HFF-Myc (cell line): Measurements from ENCODE around the gene PROX1.

ENCODE experiments used
- DNase-seq: peaks from one replicate; pipeline ENCODE4 v3.0.0-alpha.2; 2011; ENCODE audit warnings: low read depth; ENCODE audit errors: extremely low read depth
- H3K4me3 ChIP-seq: replicated peaks from 2 replicates; pipeline ENCODE4 v1.5.1; 2011; ENCODE audit warnings: low read depth, mild to moderate bottlenecking, control low read depth, low read length
- CTCF ChIP-seq: IDR thresholded peaks from 2 replicates; pipeline ENCODE4 v1.5.1; 2012; ENCODE audit warnings: mild to moderate bottlenecking, low read depth, low read length, control low read depth; ENCODE audit errors: missing control alignments

PROX1 gene

GRCh38 chr1:213968146-213968825 lies 19.5 kb upstream of the PROX1 start:
- DNase-seq = no peak
- no peak for TF ChIP-seq CTCF
- H3K4me3 ChIP-seq = no peak overlapping the region

DNA sequence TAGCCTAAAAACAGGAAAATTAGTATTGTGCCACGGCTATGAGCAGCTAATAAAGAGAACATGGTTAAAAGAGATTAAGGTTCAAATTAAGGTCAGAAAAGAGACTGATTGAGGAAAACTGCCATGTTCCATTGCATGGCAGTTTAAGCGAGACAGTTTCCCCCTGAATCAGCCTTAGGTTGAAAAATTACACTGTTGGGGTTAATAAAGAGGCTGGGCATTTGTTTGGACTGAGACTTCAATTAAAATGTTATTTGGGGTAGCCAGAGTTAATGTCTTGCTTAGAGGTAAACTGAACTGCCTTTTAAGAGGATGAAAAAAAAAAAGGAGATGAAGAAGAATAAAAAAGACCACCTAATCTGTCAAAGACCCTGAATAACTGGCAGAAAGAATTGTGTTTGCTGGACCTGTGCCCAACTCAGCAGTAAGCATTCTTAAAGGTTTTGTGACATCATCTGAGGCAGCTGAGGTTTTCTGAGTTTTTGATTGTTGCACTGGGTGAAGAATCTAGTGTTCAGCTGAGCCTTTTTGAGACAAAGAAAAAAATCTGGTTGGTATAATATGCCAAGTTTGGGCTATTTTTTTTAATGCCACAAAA lies 17.7 kb upstream of the PROX1 start:
- no peak overlapping the region for H3K4me3 ChIP-seq
- no peak for DNase-seq
- TF ChIP-seq CTCF = no peak

DNA sequence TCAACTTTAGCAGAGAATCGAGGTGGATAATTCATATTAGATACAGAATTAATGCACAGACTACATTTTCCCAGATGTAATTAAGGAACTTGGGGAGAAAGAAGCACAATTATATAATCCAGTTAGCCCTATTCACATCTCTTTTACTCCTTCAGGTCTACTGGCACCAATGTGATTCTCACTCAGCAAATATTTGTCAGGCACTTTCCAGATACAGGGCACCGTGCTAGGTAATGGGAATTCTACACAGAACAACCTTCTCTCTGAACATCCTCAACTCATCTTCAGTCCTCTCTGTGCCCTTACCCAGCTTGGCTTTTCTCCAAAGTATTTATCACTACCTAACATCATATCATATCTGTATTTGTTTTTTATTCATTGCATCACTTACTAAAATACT lies 15.6 kb upstream of the PROX1 start:
- no peak overlapping the region for H3K4me3 ChIP-seq
- DNase-seq = no peak
- TF ChIP-seq CTCF = no peak

GRCh38 chr1:213973129-213973528 lies 14.6 kb upstream of the PROX1 start:
- DNase-seq = no peak
- no peak for TF ChIP-seq CTCF
- H3K4me3 ChIP-seq = no peak overlapping the region

DNA sequence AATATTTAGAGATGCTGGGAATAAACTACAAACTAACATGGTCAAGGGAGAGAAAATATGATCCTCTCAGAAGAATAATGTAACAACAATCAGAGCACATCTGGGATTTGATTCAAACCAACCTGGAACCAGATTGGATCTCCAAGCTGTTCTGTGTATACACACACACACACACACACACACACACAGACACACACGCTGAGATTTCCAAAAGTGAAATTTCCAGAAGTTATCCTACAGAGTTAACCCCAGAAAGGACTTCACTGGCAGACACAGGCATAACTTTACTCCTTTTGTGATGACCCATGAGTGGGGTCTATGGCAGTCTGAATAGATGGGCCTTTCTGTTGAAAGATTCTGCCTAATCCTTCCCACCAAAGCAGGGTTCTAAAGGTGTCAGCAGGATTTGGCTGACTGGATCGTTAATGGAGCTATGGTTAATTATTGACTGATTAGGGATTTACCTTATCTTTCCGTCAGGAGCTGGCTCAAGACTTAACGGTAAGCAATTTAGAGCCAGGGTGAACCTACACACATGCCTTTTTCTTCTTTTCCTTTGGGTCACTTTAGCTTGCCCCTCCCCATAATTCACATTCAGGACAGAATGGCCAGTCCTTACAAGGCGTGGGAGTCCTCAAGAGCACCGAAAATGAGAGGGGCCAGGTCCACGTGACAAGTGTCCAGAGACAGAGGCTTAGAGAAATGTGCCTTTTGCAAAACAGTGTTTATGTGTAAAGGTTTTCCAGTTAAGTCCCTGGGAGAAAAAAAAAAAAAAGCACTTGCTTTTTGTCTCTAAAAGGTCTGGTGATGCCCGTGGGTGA lies 10.9 kb upstream of the PROX1 start:
- no peak for TF ChIP-seq CTCF
- no peak overlapping the region for H3K4me3 ChIP-seq
- DNase-seq = no peak

- TF ChIP-seq CTCF = no peak
- no peak for DNase-seq
- H3K4me3 ChIP-seq = no peak overlapping the region
Observed at GRCh38 chr1:213977486-213977842, 10.3 kb upstream of the PROX1 start.
